ENCODE results near the gene STAB1. TPM values are rescaled to one million over a fixed set of nuclear protein-coding genes. Genes with fewer than 3 reads are reported as not detected.

STAB1 gene
- total and polyA plus RNA-seq, 5 experiments from 2014 or later, result 6.1 to 9.8 TPM; not detected in 3

- Mint-ChIP-seq H3K9me3 (no peaks in the 10 kb centered on the region), H3K4me3 (peak within 1 kb of the TSS; percentile 61 to 100 (median 86)), H3K27ac (peak within 1 kb of the TSS in 6 of 10 donors; percentile 31 to 98 (median 76)), H3K4me1 (peaks cover 26 to 40% (median 36%) of the 10 kb centered on the region in 4 donors), H3K27me3 (no peaks in the 10 kb centered on the region), H3K36me3 (no peaks in the 10 kb centered on the region)
- POLR2A ChIA-PET, result interaction anchor here (1.1 kb wide), 1 partner anchor 79 kb away, joined by 3 read pairs; the partner anchor contains the start of gene NISCH
- peak; percentile 23 to 48 for ATAC-seq
- peak; percentile 36 to 75 (median 56) for DNase-seq
These were observed 38.6 kb downstream of the STAB1 start, which contains the start of gene NT5DC2 for GRCh38 chr3:52533623-52534280. TSS of gene NT5DC2 (minus strand) at chr3:52533857. CDS start at chr3:52533737, 120 bp downstream.

- POLR2A ChIA-PET, result interaction anchor here (1.9 kb wide), 1 partner anchor 80 kb away, joined by 9 read pairs; the partner anchor contains the start of gene TNNC1
- Mint-ChIP-seq H3K4me1 (peaks cover 32 to 48% (median 43%) of the 10 kb centered on the region in 4 donors), H3K9me3 (no peaks in the 10 kb centered on the region), H3K27ac (peak overlapping the region in 8 of 10 donors; percentile 31 to 98 (median 76)), H3K4me3 (peak overlapping the region; percentile 61 to 100 (median 88)), H3K27me3 (no peaks in the 10 kb centered on the region), H3K36me3 (peaks cover 0 to 5% (median 3%) of the 10 kb centered on the region in 3 donors)
- ATAC-seq (no peak), DNase-seq (peak in 2 of 10 donors; percentile 18 to 63)
These were observed 39.4 kb downstream of the STAB1 start for GRCh38 chr3:52534281-52535183.

DNA sequence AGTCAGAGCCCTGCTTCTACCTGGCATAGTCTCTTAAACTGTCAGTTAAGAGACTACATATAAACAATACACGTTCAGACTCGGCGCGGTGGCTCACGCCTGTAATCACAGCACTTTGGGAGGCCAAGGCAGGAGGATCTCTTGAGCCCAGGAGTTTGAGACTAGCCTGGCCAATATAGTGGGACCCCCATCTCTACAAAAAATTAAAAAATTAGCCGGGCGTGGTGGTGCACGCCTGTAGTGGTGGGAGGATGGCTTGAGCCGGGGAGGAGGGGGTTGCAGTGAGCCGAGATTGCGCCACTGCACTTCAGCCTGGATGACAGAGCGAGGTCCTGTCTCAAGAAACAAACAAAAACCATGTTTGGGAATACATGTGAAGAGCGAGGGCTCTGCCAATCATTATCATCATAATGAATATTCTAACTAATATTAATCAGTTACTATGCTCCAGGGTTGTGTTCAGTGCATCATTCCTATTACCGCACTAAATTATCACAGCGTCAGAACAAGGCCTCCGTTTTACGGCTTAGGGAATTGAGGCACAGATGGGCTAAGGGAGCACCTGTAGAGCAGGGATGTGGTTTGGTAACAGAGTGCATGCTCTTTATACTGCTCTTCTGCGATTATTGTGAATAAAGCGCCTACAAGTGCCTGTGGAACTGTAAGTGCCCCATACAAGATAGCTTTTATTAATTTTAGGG, 40.4 kb downstream of the STAB1 start:
- H3K4me1 Mint-ChIP-seq, result peaks cover 30 to 57% (median 49%) of the 10 kb centered on the region in 4 donors
- no peak for ATAC-seq
- peak overlapping the region; percentile 86 to 100 (median 99) for H3K4me3 Mint-ChIP-seq
- POLR2A ChIA-PET, result interaction anchor here (0.8 to 1.9 kb wide), 7 partner anchors 33 to 510 kb away, joined by 3 to 9 read pairs (median 4); partner anchors contain the start of genes DUSP7, GLT8D1, SFMBT1 and SPCS1
- H3K27me3 Mint-ChIP-seq, result no peaks in the 10 kb centered on the region
- H3K9me3 Mint-ChIP-seq, result no peaks in the 10 kb centered on the region
- DNase-seq, result peak in 1 of 10 donors; percentile 14
- H3K36me3 Mint-ChIP-seq, result peaks cover 0 to 6% (median 3%) of the 10 kb centered on the region in 3 donors
- peak overlapping the region; percentile 72 to 100 (median 98) for H3K27ac Mint-ChIP-seq

GRCh38 chr3:52536112-52536368, 40.9 kb downstream of the STAB1 start:
- H3K4me1 Mint-ChIP-seq, result peaks cover 30 to 61% (median 50%) of the 10 kb centered on the region in 4 donors
- H3K36me3 Mint-ChIP-seq, result peaks cover 0 to 10% (median 3%) of the 10 kb centered on the region in 3 donors
- DNase-seq (no peak), ATAC-seq (no peak)
- POLR2A ChIA-PET, result interaction anchor here (0.8 to 1.9 kb wide), 7 partner anchors 34 to 510 kb away, joined by 3 to 9 read pairs (median 4); partner anchors contain the start of genes DUSP7, GLT8D1, SFMBT1 and SPCS1
- no peaks in the 10 kb centered on the region for H3K27me3 Mint-ChIP-seq
- no peaks in the 10 kb centered on the region for H3K9me3 Mint-ChIP-seq
- H3K27ac Mint-ChIP-seq, result peak overlapping the region; percentile 72 to 100 (median 98)
- peak overlapping the region; percentile 86 to 100 (median 99) for H3K4me3 Mint-ChIP-seq

DNA sequence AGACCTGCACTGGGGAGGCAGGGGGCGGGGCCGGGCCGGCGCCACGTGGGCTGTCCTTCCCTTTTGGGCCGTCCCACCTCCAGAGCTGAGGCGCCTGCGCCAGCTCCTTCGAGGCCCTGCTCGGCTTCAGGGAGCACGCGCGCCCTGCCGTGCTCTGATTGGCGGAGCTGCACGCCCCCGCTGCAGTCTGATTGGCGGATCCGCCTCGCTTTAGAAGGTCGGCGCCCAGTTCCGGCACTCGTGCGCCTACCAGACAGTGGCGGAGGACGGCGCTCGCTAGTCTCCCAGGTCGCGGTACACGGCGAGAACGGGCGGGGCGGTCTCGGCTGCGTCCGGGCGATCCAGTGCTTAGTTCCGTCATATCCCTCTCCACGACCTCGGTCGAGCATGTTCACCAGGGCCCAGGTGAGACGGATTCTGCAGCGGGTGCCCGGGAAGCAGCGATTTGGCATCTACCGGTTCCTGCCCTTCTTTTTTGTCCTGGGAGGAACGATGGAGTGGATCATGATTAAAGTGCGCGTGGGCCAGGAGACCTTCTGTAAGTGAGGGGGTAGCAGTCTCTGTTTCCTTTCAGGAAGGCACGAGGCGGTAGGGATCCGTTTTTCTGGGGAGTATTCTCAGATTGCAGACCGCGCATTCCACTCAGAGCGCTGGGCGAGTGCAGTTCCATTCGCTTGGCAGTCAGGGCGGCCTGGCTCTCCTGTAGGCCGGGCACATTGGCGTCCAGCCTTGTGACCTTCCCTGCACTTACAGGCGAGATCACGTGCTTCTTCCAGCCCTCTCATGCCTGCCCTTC, 41.4 kb downstream of the STAB1 start, which contains the start of gene UQCC5:
Gene UQCC5 (plus strand): TSS at position 237 of the 796 bp plus-strand sequence. CDS start 151 bp downstream, at position 388.
- Mint-ChIP-seq H3K4me1 (peaks cover 30 to 61% (median 54%) of the 10 kb centered on the region in 4 donors), H3K27me3 (no peaks in the 10 kb centered on the region), H3K4me3 (peak within 1 kb of the TSS; percentile 86 to 100 (median 99)), H3K9me3 (no peaks in the 10 kb centered on the region), H3K27ac (peak within 1 kb of the TSS; percentile 96 to 100 (median 98)), H3K36me3 (peaks cover 0 to 16% (median 3%) of the 10 kb centered on the region in 3 donors)
- peak; percentile 88 to 98 (median 97) for DNase-seq
- peak; percentile 89 to 93 for ATAC-seq
- POLR2A ChIA-PET, result interaction anchor here (0.8 to 1.9 kb wide), 7 partner anchors 34 to 509 kb away, joined by 3 to 9 read pairs (median 4); partner anchors contain the start of genes DUSP7, GLT8D1, SFMBT1 and SPCS1

- POLR2A ChIA-PET, result interaction anchor here (0.6 kb wide), 1 partner anchor 130 kb away, joined by 4 read pairs; no protein-coding TSS in a partner anchor
- DNase-seq (no peak), ATAC-seq (no peak)
- H3K27me3 Mint-ChIP-seq, result no peaks in the 10 kb centered on the region
- peaks cover 33 to 59% (median 56%) of the 10 kb centered on the region in 4 donors for H3K4me1 Mint-ChIP-seq
- H3K4me3 Mint-ChIP-seq, result peak overlapping the region; percentile 86 to 100 (median 99)
- no peaks in the 10 kb centered on the region for H3K9me3 Mint-ChIP-seq
- peaks cover 0 to 21% (median 3%) of the 10 kb centered on the region in 3 donors for H3K36me3 Mint-ChIP-seq
- peak overlapping the region; percentile 96 to 100 (median 98) for H3K27ac Mint-ChIP-seq
These were observed 42.1 kb downstream of the STAB1 start for GRCh38 chr3:52537165-52537620.

DNA sequence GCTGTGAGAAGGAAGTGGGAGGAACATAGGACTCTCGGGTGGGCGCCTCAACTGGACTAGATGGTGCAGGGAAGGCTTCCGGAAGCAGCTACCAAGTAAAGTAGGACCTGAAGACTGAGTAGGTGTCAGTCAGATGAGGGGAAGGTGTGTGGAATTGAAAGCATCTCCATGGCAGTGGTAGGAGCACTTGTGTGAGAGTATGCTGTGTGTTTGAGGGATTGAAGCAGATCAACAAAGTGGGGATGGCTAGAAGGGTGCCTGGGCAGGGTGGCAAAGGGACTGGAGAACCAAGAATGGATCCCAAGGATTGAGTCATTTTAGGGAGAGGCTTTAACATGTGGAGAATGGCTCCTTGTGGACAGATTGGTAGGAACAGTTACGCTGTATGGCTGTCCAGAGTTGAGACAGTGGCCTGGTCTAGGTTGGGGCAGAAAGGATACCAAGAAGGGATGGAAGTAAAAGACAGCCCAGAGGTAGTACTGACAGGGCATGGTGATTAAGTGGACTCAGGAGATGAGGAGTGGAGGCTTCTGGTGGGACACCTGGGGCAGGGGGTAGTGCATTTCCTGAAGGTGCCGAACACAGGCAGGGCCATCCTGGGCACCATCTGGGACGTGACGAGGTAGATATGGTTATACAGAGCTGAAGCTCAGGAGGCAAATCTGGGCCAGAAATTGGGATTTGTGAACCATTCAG, 42.7 kb downstream of the STAB1 start:
- Mint-ChIP-seq H3K27ac (peak overlapping the region; percentile 39 to 100 (median 98)), H3K9me3 (no peaks in the 10 kb centered on the region), H3K36me3 (peaks cover 0 to 21% (median 3%) of the 10 kb centered on the region in 3 donors), H3K4me1 (peaks cover 31 to 54% (median 52%) of the 10 kb centered on the region in 4 donors), H3K27me3 (no peaks in the 10 kb centered on the region), H3K4me3 (peak overlapping the region; percentile 86 to 100 (median 99))
- POLR2A ChIA-PET, result interaction anchor here (0.6 kb wide), 1 partner anchor 129 kb away, joined by 4 read pairs; no protein-coding TSS in a partner anchor
- no peak for DNase-seq
- ATAC-seq, result no peak

GRCh38 chr3:52539010-52539653, 44.0 kb downstream of the STAB1 start:
- DNase-seq (no peak), ATAC-seq (no peak)
- H3K27ac Mint-ChIP-seq, result peak overlapping the region; percentile 24 to 98 (median 84)
- peaks cover 0 to 24% (median 3%) of the 10 kb centered on the region in 3 donors for H3K36me3 Mint-ChIP-seq
- peaks cover 31 to 54% (median 52%) of the 10 kb centered on the region in 4 donors for H3K4me1 Mint-ChIP-seq
- POLR2A ChIA-PET, result interaction anchor here (0.7 kb wide), 1 partner anchor 74 kb away, joined by 3 read pairs; no protein-coding TSS in a partner anchor
- no peaks in the 10 kb centered on the region for H3K9me3 Mint-ChIP-seq
- H3K4me3 Mint-ChIP-seq, result peak overlapping the region; percentile 0 to 74 (median 50)
- no peaks in the 10 kb centered on the region for H3K27me3 Mint-ChIP-seq

DNA sequence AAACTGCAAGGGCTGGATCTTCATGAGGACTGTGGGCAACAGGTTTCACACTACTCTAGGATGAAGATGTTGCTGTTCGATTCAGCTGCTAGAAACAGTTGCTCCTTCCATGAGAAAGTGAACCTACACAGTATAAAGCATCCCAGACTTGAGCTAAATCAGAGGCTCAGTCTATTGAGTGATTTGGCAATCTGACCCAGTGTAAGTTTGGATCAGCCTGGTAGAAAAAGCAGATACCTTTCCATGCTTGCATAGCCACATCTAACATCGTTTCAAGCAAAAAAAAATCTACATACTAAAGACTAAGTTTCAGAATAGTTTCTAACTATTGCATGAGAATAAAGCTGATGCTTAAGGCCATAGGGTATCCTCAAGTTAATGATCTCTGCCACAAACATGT, 45.9 kb downstream of the STAB1 start:
- POLR2A ChIA-PET, result no interaction called here
- H3K9me3 Mint-ChIP-seq, result no peaks in the 10 kb centered on the region

GRCh38 chr3:52544937-52545336, 49.8 kb downstream of the STAB1 start:
- Mint-ChIP-seq H3K27me3 (no peaks in the 10 kb centered on the region), H3K4me3 (no peak overlapping the region), H3K36me3 (peaks cover 0 to 68% (median 4%) of the 10 kb centered on the region in 3 donors), H3K4me1 (peaks cover 2 to 14% (median 8%) of the 10 kb centered on the region in 4 donors), H3K27ac (peak overlapping the region in 8 of 10 donors; percentile 20 to 90 (median 58)), H3K9me3 (no peaks in the 10 kb centered on the region)
- DNase-seq (no peak), ATAC-seq (no peak)
- POLR2A ChIA-PET, result no interaction called here

More for the DNA sequence above, 45.9 kb downstream of the STAB1 start:
- H3K36me3 Mint-ChIP-seq, result peaks cover 0 to 40% (median 3%) of the 10 kb centered on the region in 3 donors
- DNase-seq, result no peak
- no peak overlapping the region for H3K4me3 Mint-ChIP-seq
- ATAC-seq, result no peak
- peak overlapping the region in 4 of 10 donors; percentile 4 to 55 (median 41) for H3K27ac Mint-ChIP-seq
- no peaks in the 10 kb centered on the region for H3K27me3 Mint-ChIP-seq
- peaks cover 24 to 46% (median 42%) of the 10 kb centered on the region in 4 donors for H3K4me1 Mint-ChIP-seq
